ENCODE measurements around the gene THADA. TPM values are rescaled to one million over a fixed set of nuclear protein-coding genes. Genes with fewer than 3 reads are reported as not detected.
"Not testable (repeated sequence)": the region's sequence is repeated elsewhere in the genome, so short reads cannot be mapped to it uniquely, and the experiment has no call there.

THADA gene
- total RNA-seq, 1 donor from 2014 or later, result 33.8 TPM

GRCh38 chr2:43388371-43388770, 207.5 kb downstream of the THADA start:
- no peaks in the 10 kb centered on the region for H3K27me3 Mint-ChIP-seq (ENCODE audit: low read depth)
- H3K4me1 Mint-ChIP-seq, result no peaks in the 10 kb centered on the region
- H3K36me3 Mint-ChIP-seq (ENCODE audit: low read depth), result no peaks in the 10 kb centered on the region
- H3K27ac Mint-ChIP-seq (ENCODE audit: unreplicated experiment), result no peak overlapping the region
- H3K9me3 Mint-ChIP-seq, result no peaks in the 10 kb centered on the region
- TF ChIP-seq CTCF (conservative IDR thresholded peaks at IDR 0.05), result no peak
- H3K4me3 Mint-ChIP-seq, result no peak overlapping the region
- DNase-seq (ENCODE audit: low read depth, low spot score), result no peak

- DNase-seq (ENCODE audit: low read depth, low spot score), result no peak
- no peaks in the 10 kb centered on the region for H3K4me1 Mint-ChIP-seq
- no peaks in the 10 kb centered on the region for H3K36me3 Mint-ChIP-seq (ENCODE audit: low read depth)
- no peak overlapping the region for H3K27ac Mint-ChIP-seq (ENCODE audit: unreplicated experiment)
- H3K27me3 Mint-ChIP-seq (ENCODE audit: low read depth), result no peaks in the 10 kb centered on the region
- no peaks in the 10 kb centered on the region for H3K9me3 Mint-ChIP-seq
- no peak for TF ChIP-seq CTCF (conservative IDR thresholded peaks at IDR 0.05)
- H3K4me3 Mint-ChIP-seq, result no peak overlapping the region
Measured at GRCh38 chr2:43387092-43388062, 208.5 kb downstream of the THADA start.

GRCh38 chr2:43386679-43387078, 209.2 kb downstream of the THADA start:
- not testable (repeated sequence) for H3K27me3 Mint-ChIP-seq (ENCODE audit: low read depth); H3K4me3 Mint-ChIP-seq

GRCh38 chr2:43384143-43384542, 211.7 kb downstream of the THADA start:
- no peak for DNase-seq (ENCODE audit: low read depth, low spot score)
- TF ChIP-seq CTCF (conservative IDR thresholded peaks at IDR 0.05), result no peak
- Mint-ChIP-seq H3K9me3 (no peaks in the 10 kb centered on the region), H3K36me3 (ENCODE audit: low read depth) (no peaks in the 10 kb centered on the region), H3K4me1 (no peaks in the 10 kb centered on the region), H3K4me3 (no peak overlapping the region), H3K27me3 (ENCODE audit: low read depth) (no peaks in the 10 kb centered on the region), H3K27ac (ENCODE audit: unreplicated experiment) (no peak overlapping the region)

More at GRCh38 chr2:43386679-43387078, 209.2 kb downstream of the THADA start:
- H3K4me1 Mint-ChIP-seq; H3K36me3 Mint-ChIP-seq (ENCODE audit: low read depth); H3K27ac Mint-ChIP-seq (ENCODE audit: unreplicated experiment); H3K9me3 Mint-ChIP-seq; DNase-seq (ENCODE audit: low read depth, low spot score): not testable (repeated sequence)

- no peak overlapping the region for H3K27ac Mint-ChIP-seq (ENCODE audit: unreplicated experiment)
- H3K4me3 Mint-ChIP-seq, result no peak overlapping the region
- TF ChIP-seq CTCF (conservative IDR thresholded peaks at IDR 0.05), result no peak
Measured at GRCh38 chr2:43383533-43383932, 212.3 kb downstream of the THADA start.

GRCh38 chr2:43379494-43379893, 216.3 kb downstream of the THADA start:
- Mint-ChIP-seq H3K4me3 (no peak overlapping the region), H3K27me3 (ENCODE audit: low read depth) (no peaks in the 10 kb centered on the region), H3K36me3 (ENCODE audit: low read depth) (no peaks in the 10 kb centered on the region), H3K4me1 (no peaks in the 10 kb centered on the region), H3K27ac (ENCODE audit: unreplicated experiment) (no peak overlapping the region), H3K9me3 (no peaks in the 10 kb centered on the region)
- DNase-seq (ENCODE audit: low read depth, low spot score), result no peak
- no peak for TF ChIP-seq CTCF (conservative IDR thresholded peaks at IDR 0.05)

More at GRCh38 chr2:43383533-43383932, 212.3 kb downstream of the THADA start:
- DNase-seq (ENCODE audit: low read depth, low spot score), result no peak
- Mint-ChIP-seq H3K27me3 (ENCODE audit: low read depth) (no peaks in the 10 kb centered on the region), H3K9me3 (no peaks in the 10 kb centered on the region), H3K36me3 (ENCODE audit: low read depth) (no peaks in the 10 kb centered on the region), H3K4me1 (no peaks in the 10 kb centered on the region)
